SK-N-SH (cell line): Measurements from ENCODE around the gene ATP1A4. TPM values are rescaled to one million over a fixed set of nuclear protein-coding genes. Genes with fewer than 3 reads are reported as not detected.

Source experiments
- CTCF ChIA-PET: fragments of 300-600, 350-600 bp; formaldehyde crosslinking; extraction: SDS; loops from one replicate; lab custom pipeline; 2021; lab: Yijun Ruan, JAX
- POLR2A ChIA-PET: fragments of 350-600 bp; sonication (Branson Sonifier 250); formaldehyde crosslinking; extraction: SDS; loops from one replicate; lab custom pipeline; 2020; ENCODE audit warnings: antibody characterized with exemption, inconsistent platforms; lab: Yijun Ruan, JAX
- DNase-seq: peaks from one replicate; pipeline ENCODE4 v3.0.0; 2012
- H2AFZ ChIP-seq: fragments of 200-600 bp; sonication (generic); 2 replicates; pipeline ENCODE4 v1.8.1; 2016; ENCODE audit warnings: antibody characterized with exemption, mild to moderate bottlenecking, low read depth
- H3F3A ChIP-seq: fragments of 200-600 bp; sonication (generic); replicated peaks from 2 replicates; pipeline ENCODE3; 2016; ENCODE audit warnings: antibody characterized with exemption, mild to moderate bottlenecking; ENCODE audit not compliant: insufficient read depth
- H3K27ac ChIP-seq, 2 experiments: fragments of 200-500 bp in 1 of 2; fragments of 200-600 bp in 1 of 2; sonication (Bioruptor generic) in 1 of 2; sonication (generic), shearing (Covaris generic) in 1 of 2; 2 replicates each; pipeline versions ENCODE4 v1.5.1 to v1.6.1; 2014 to 2016; ENCODE audit warnings: low read depth in 2 of 2, inconsistent platforms in 1 of 2, low read length in 1 of 2, mild to moderate bottlenecking in 1 of 2, mixed read lengths in 1 of 2
- H3K27me3 ChIP-seq: fragments of 200-600 bp; sonication (generic), shearing (Covaris generic); 2 replicates; pipeline ENCODE4 v1.6.1; 2016; ENCODE audit warnings: mixed run types; ENCODE audit not compliant: insufficient read depth
- H3K36me3 ChIP-seq, 2 experiments: fragments of 200-500 bp in 1 of 2; fragments of 200-600 bp in 1 of 2; sonication (Bioruptor generic) in 1 of 2; sonication (generic) in 1 of 2; replicated peaks in 1 of 2; 2 replicates each; pipeline versions ENCODE3 to v1.5.1; 2014 to 2016; ENCODE audit warnings: low read length in 1 of 2, mild to moderate bottlenecking in 1 of 2; ENCODE audit not compliant: insufficient read depth in 2 of 2, control insufficient read depth in 1 of 2
- H3K4me1 ChIP-seq, 2 experiments: fragments of 200-500 bp in 1 of 2; fragments of 200-600 bp in 1 of 2; sonication (Bioruptor generic) in 1 of 2; sonication (generic), shearing (Covaris generic) in 1 of 2; 2 replicates each; pipeline versions ENCODE4 v1.5.1 to v1.6.1; 2014 to 2016; ENCODE audit warnings: low read depth in 1 of 2, low read length in 1 of 2, mixed run types in 1 of 2; ENCODE audit not compliant: insufficient read depth in 2 of 2, control insufficient read depth in 1 of 2
- H3K4me2 ChIP-seq: fragments of 200-600 bp; sonication (generic), shearing (Covaris generic); 2 replicates; pipeline ENCODE4 v1.6.1; 2017; ENCODE audit warnings: mixed run types
- H3K4me3 ChIP-seq, 2 experiments: fragments of 200-500 bp in 1 of 2; fragments of 200-600 bp in 1 of 2; sonication (Bioruptor generic) in 1 of 2; sonication (generic), shearing (Covaris generic) in 1 of 2; 2 replicates each; pipeline versions ENCODE4 v1.5.1 to v1.8.1; 2014 to 2016; ENCODE audit warnings: low read depth in 2 of 2, inconsistent platforms in 1 of 2, low read length in 1 of 2, mild to moderate bottlenecking in 1 of 2, mixed read lengths in 1 of 2, moderate library complexity in 1 of 2
- H3K79me2 ChIP-seq: fragments of 200-600 bp; sonication (generic); 2 replicates; pipeline ENCODE4 v1.8.1; 2017; ENCODE audit warnings: mild to moderate bottlenecking; ENCODE audit not compliant: insufficient read depth
- H3K9ac ChIP-seq: fragments of 200-600 bp; sonication (generic); 2 replicates; pipeline ENCODE4 v1.6.1; 2017; ENCODE audit warnings: mixed run types
- H3K9me2 ChIP-seq: fragments of 200-600 bp; sonication (generic); 2 replicates; pipeline ENCODE4 v1.6.1; 2017; ENCODE audit warnings: mixed run types
- H3K9me3 ChIP-seq: fragments of 200-600 bp; sonication (generic); 2 replicates; pipeline ENCODE4 v1.6.1; 2017; ENCODE audit warnings: mixed run types, mild to moderate bottlenecking, moderate library complexity
- H4K20me1 ChIP-seq: fragments of 200-600 bp; sonication (generic); 2 replicates; pipeline ENCODE4 v1.6.1; 2017; ENCODE audit warnings: mild to moderate bottlenecking, mixed run types; ENCODE audit not compliant: insufficient read depth
- ELF1 ChIP-seq: IDR thresholded peaks from 2 replicates; pipeline ENCODE4 v1.4.0; 2012
- FOXJ3 ChIP-seq: sonication (generic); formaldehyde crosslinking; IDR thresholded peaks from 2 replicates; pipeline ENCODE4 v1.5.1; 2020; ENCODE audit warnings: mild to moderate bottlenecking, missing genetic modification reagents
- FOXM1 ChIP-seq: IDR thresholded peaks from 2 replicates; pipeline ENCODE4 v1.4.0; 2012; ENCODE audit warnings: low read depth, mild to moderate bottlenecking
- GABPA ChIP-seq: IDR thresholded peaks from 2 replicates; pipeline ENCODE4 v1.4.0; 2012; ENCODE audit warnings: low read depth, mild to moderate bottlenecking
- NRF1 ChIP-seq: IDR thresholded peaks from 2 replicates; pipeline ENCODE4 v1.6.1; 2012; ENCODE audit warnings: low read depth, mild to moderate bottlenecking, low read length
- PBX3 ChIP-seq: IDR thresholded peaks from 2 replicates; pipeline ENCODE4; 2012
- RAD21 ChIP-seq: IDR thresholded peaks from 2 replicates; pipeline ENCODE4 v1.6.1; 2012; ENCODE audit warnings: mild to moderate bottlenecking, low read length
- RCOR1 ChIP-seq: fragments of 150-350 bp; IDR thresholded peaks from 2 replicates; pipeline ENCODE4 v1.6.1; 2017; ENCODE audit warnings: antibody characterized with exemption, low read length
- RFX5 ChIP-seq: IDR thresholded peaks from 2 replicates; pipeline ENCODE4 v1.6.1; 2012; ENCODE audit warnings: mild to moderate bottlenecking, improper control_type of control experiment, low read length
- TEAD4 ChIP-seq: IDR thresholded peaks from 2 replicates; pipeline ENCODE4 v1.4.0; 2012; ENCODE audit warnings: mild to moderate bottlenecking, borderline replicate concordance; ENCODE audit not compliant: insufficient read depth
- USF2 ChIP-seq: fragments of 150-350 bp; IDR thresholded peaks from 2 replicates; pipeline ENCODE4 v1.6.1; 2017; ENCODE audit warnings: antibody characterized with exemption, low read length, low read depth, borderline replicate concordance
- YY1 ChIP-seq: IDR thresholded peaks from 2 replicates; pipeline ENCODE4 v1.4.0; 2012; ENCODE audit warnings: low read depth, mild to moderate bottlenecking
- WGBS: methylation state at CpG from one replicate; pipeline ENCODE4 v1.1.6; 2017; ENCODE audit warnings: low lambda C conversion rate; 5-methylcytosine and 5-hydroxymethylcytosine counted together
- polyA plus RNA-seq, 3 experiments: library from polyadenylated mRNA; depleted of rRNA; stranded (reverse); fragments of >200 nt; gene quantifications; 2 replicates each; pipeline ENCODE4 v1.2.3, GENCODE V29; 2012

The ATP1A4 gene
- polyA plus RNA-seq, 1 of the 3 experiments (the other 2 are of a cell fraction), result not detected

GRCh38 chr1:160136926-160137200, 14.5 kb upstream of the ATP1A4 start:
- H3K9ac ChIP-seq, result no peak overlapping the region
- TF ChIP-seq RCOR1, result no peak
- no peak for TF ChIP-seq YY1
- TF ChIP-seq TEAD4, result no peak
- no peak for TF ChIP-seq NRF1
- no peak for TF ChIP-seq GABPA
- TF ChIP-seq FOXJ3 (CRISPR knock-in tag), result no peak
- no peak for TF ChIP-seq ELF1
- no peak for DNase-seq
- no peaks in the 10 kb centered on the region for H4K20me1 ChIP-seq
- no peaks in the 10 kb centered on the region for H3F3A ChIP-seq
- H3K36me3 ChIP-seq, result no peaks in the 10 kb centered on the region
- no peaks in the 10 kb centered on the region for H3K9me2 ChIP-seq
- no peaks in the 10 kb centered on the region for H3K9me3 ChIP-seq
- H3K27ac ChIP-seq, result no peak overlapping the region
- H3K4me1 ChIP-seq, result no peaks in the 10 kb centered on the region
- POLR2A ChIA-PET, result no interaction called here
- H3K4me3 ChIP-seq, result no peak overlapping the region
- H2AFZ ChIP-seq, result no peak overlapping the region
- CTCF ChIA-PET, result no interaction called here
- peaks cover 18% of the 10 kb centered on the region; the same call in 1 of the 2 replicates for H3K27me3 ChIP-seq
- 92% methylated on average over 5 of the region's 5 CpGs for WGBS
- H3K4me2 ChIP-seq, result no peak overlapping the region
- no peaks in the 10 kb centered on the region for H3K79me2 ChIP-seq

- CTCF ChIA-PET, result no interaction called here
Observed at GRCh38 chr1:160137216-160137862, 14.1 kb upstream of the ATP1A4 start.

More at GRCh38 chr1:160137216-160137862, 14.1 kb upstream of the ATP1A4 start:
- no peaks in the 10 kb centered on the region for H3K4me1 ChIP-seq
- H4K20me1 ChIP-seq, result no peaks in the 10 kb centered on the region
- H3K36me3 ChIP-seq, result no peaks in the 10 kb centered on the region
- TF ChIP-seq RFX5 (no peak), TEAD4 (no peak), RCOR1 (no peak), PBX3 (no peak), USF2 (no peak), FOXM1 (no peak), GABPA (no peak), RAD21 (no peak)
- no peaks in the 10 kb centered on the region for H3K9me3 ChIP-seq
- H3K9me2 ChIP-seq, result no peaks in the 10 kb centered on the region
- POLR2A ChIA-PET, result no interaction called here
- DNase-seq, result no peak
- WGBS, result 42% methylated on average over 8 of the region's 8 CpGs
- no peak overlapping the region for H2AFZ ChIP-seq
- H3K27ac ChIP-seq, result no peak overlapping the region
- H3K9ac ChIP-seq, result no peak overlapping the region
- H3K79me2 ChIP-seq, result no peaks in the 10 kb centered on the region
- H3K4me2 ChIP-seq, result no peak overlapping the region
- no peak overlapping the region for H3K4me3 ChIP-seq
- peaks cover 23% of the 10 kb centered on the region; the same call in 1 of the 2 replicates for H3K27me3 ChIP-seq
- H3F3A ChIP-seq, result no peaks in the 10 kb centered on the region
